ENCODE measurements around the gene ARHGAP19.
A peak's percentile ranks its signal among the peaks of the same experiment; 100 is the strongest.

Gene ARHGAP19

GRCh38 chr10:97292097-97292861 is at the start of gene ARHGAP19:
Gene ARHGAP19 (minus strand): TSS chr10:97292637. CDS start chr10:97292627, 10 bp downstream.
- Histone ChIP-seq H3K4me3 (ENCODE audit: low read length) (peak within 1 kb of the TSS; percentile 97), H3K36me3 (ENCODE audit: control insufficient read depth, insufficient read depth, low read length) (no peaks in the 10 kb centered on the region), H3K4me1 (ENCODE audit: control insufficient read depth, insufficient read depth, low read length) (no peaks in the 10 kb centered on the region), H3K27ac (ENCODE audit: low read depth, low read length) (peak within 1 kb of the TSS; percentile 88), H3K9ac (ENCODE audit: low read length) (peak within 1 kb of the TSS; percentile 94), H3K27me3 (ENCODE audit: control insufficient read depth, insufficient read depth, low read length) (no peaks in the 10 kb centered on the region)

- H3K4me1 ChIP-seq (ENCODE audit: control insufficient read depth, insufficient read depth, low read length): no peaks in the 10 kb centered on the region
- no peaks in the 10 kb centered on the region for H3K27me3 ChIP-seq (ENCODE audit: control insufficient read depth, insufficient read depth, low read length)
- H3K9ac ChIP-seq (ENCODE audit: low read length): no peak overlapping the region
- H3K4me3 ChIP-seq (ENCODE audit: low read length): no peak overlapping the region
- H3K36me3 ChIP-seq (ENCODE audit: control insufficient read depth, insufficient read depth, low read length): no peaks in the 10 kb centered on the region
- no peak overlapping the region for H3K27ac ChIP-seq (ENCODE audit: low read depth, low read length)
Observed at GRCh38 chr10:97341416-97341815, 49.0 kb upstream of the ARHGAP19 start.

GRCh38 chr10:97338041-97338440 is 45.6 kb upstream of the ARHGAP19 start:
- Histone ChIP-seq H3K9ac (ENCODE audit: low read length) (no peak overlapping the region), H3K4me1 (ENCODE audit: control insufficient read depth, insufficient read depth, low read length) (no peaks in the 10 kb centered on the region), H3K27ac (ENCODE audit: low read depth, low read length) (no peak overlapping the region), H3K4me3 (ENCODE audit: low read length) (no peak overlapping the region), H3K36me3 (ENCODE audit: control insufficient read depth, insufficient read depth, low read length) (no peaks in the 10 kb centered on the region), H3K27me3 (ENCODE audit: control insufficient read depth, insufficient read depth, low read length) (no peaks in the 10 kb centered on the region)

- Histone ChIP-seq H3K4me1 (ENCODE audit: control insufficient read depth, insufficient read depth, low read length) (no peaks in the 10 kb centered on the region), H3K27me3 (ENCODE audit: control insufficient read depth, insufficient read depth, low read length) (no peaks in the 10 kb centered on the region), H3K36me3 (ENCODE audit: control insufficient read depth, insufficient read depth, low read length) (no peaks in the 10 kb centered on the region), H3K4me3 (ENCODE audit: low read length) (no peak overlapping the region), H3K9ac (ENCODE audit: low read length) (no peak overlapping the region), H3K27ac (ENCODE audit: low read depth, low read length) (no peak overlapping the region)
Observed at GRCh38 chr10:97336942-97337831, 44.8 kb upstream of the ARHGAP19 start.

GRCh38 chr10:97336446-97336845 is 44.0 kb upstream of the ARHGAP19 start:
- H3K9ac ChIP-seq (ENCODE audit: low read length): no peak overlapping the region
- no peaks in the 10 kb centered on the region for H3K27me3 ChIP-seq (ENCODE audit: control insufficient read depth, insufficient read depth, low read length)
- no peak overlapping the region for H3K27ac ChIP-seq (ENCODE audit: low read depth, low read length)

GRCh38 chr10:97336006-97336405 is 43.6 kb upstream of the ARHGAP19 start:
- Histone ChIP-seq H3K4me3 (ENCODE audit: low read length) (no peak overlapping the region), H3K27me3 (ENCODE audit: control insufficient read depth, insufficient read depth, low read length) (no peaks in the 10 kb centered on the region), H3K27ac (ENCODE audit: low read depth, low read length) (no peak overlapping the region), H3K9ac (ENCODE audit: low read length) (no peak overlapping the region), H3K36me3 (ENCODE audit: control insufficient read depth, insufficient read depth, low read length) (no peaks in the 10 kb centered on the region), H3K4me1 (ENCODE audit: control insufficient read depth, insufficient read depth, low read length) (peaks cover 6% of the 10 kb centered on the region)

More at GRCh38 chr10:97336446-97336845, 44.0 kb upstream of the ARHGAP19 start:
- H3K36me3 ChIP-seq (ENCODE audit: control insufficient read depth, insufficient read depth, low read length): no peaks in the 10 kb centered on the region
- H3K4me3 ChIP-seq (ENCODE audit: low read length): no peak overlapping the region
- peaks cover 6% of the 10 kb centered on the region for H3K4me1 ChIP-seq (ENCODE audit: control insufficient read depth, insufficient read depth, low read length)

- no peaks in the 10 kb centered on the region for H3K36me3 ChIP-seq (ENCODE audit: control insufficient read depth, insufficient read depth, low read length)
- no peaks in the 10 kb centered on the region for H3K27me3 ChIP-seq (ENCODE audit: control insufficient read depth, insufficient read depth, low read length)
- H3K4me1 ChIP-seq (ENCODE audit: control insufficient read depth, insufficient read depth, low read length): peaks cover 6% of the 10 kb centered on the region
- peak overlapping the region; percentile 71 for H3K4me3 ChIP-seq (ENCODE audit: low read length)
- H3K27ac ChIP-seq (ENCODE audit: low read depth, low read length): no peak overlapping the region
- H3K9ac ChIP-seq (ENCODE audit: low read length): no peak overlapping the region
Observed at GRCh38 chr10:97335188-97335619, 42.8 kb upstream of the ARHGAP19 start.

- Histone ChIP-seq H3K36me3 (ENCODE audit: control insufficient read depth, insufficient read depth, low read length) (no peaks in the 10 kb centered on the region), H3K4me1 (ENCODE audit: control insufficient read depth, insufficient read depth, low read length) (peaks cover 6% of the 10 kb centered on the region), H3K9ac (ENCODE audit: low read length) (peak within 1 kb of the TSS; percentile 81), H3K27ac (ENCODE audit: low read depth, low read length) (peak within 1 kb of the TSS; percentile 95), H3K4me3 (ENCODE audit: low read length) (peak within 1 kb of the TSS; percentile 89), H3K27me3 (ENCODE audit: control insufficient read depth, insufficient read depth, low read length) (no peaks in the 10 kb centered on the region)
Observed at GRCh38 chr10:97334370-97335175, 42.1 kb upstream of the ARHGAP19 start, which contains the start of gene FRAT2. Gene FRAT2 (minus strand): TSS chr10:97334729. CDS start chr10:97334572, 157 bp downstream.

GRCh38 chr10:97333601-97334369 is 41.3 kb upstream of the ARHGAP19 start:
- H3K9ac ChIP-seq (ENCODE audit: low read length): peak overlapping the region; percentile 28
- H3K27ac ChIP-seq (ENCODE audit: low read depth, low read length): peak overlapping the region; percentile 95
- H3K27me3 ChIP-seq (ENCODE audit: control insufficient read depth, insufficient read depth, low read length): no peaks in the 10 kb centered on the region
- H3K36me3 ChIP-seq (ENCODE audit: control insufficient read depth, insufficient read depth, low read length): peaks cover 5% of the 10 kb centered on the region
- peak overlapping the region; percentile 89 for H3K4me3 ChIP-seq (ENCODE audit: low read length)
- H3K4me1 ChIP-seq (ENCODE audit: control insufficient read depth, insufficient read depth, low read length): peaks cover 6% of the 10 kb centered on the region

- Histone ChIP-seq H3K9ac (ENCODE audit: low read length) (peak overlapping the region; percentile 28), H3K27ac (ENCODE audit: low read depth, low read length) (peak overlapping the region; percentile 95), H3K4me3 (ENCODE audit: low read length) (peak overlapping the region; percentile 89), H3K27me3 (ENCODE audit: control insufficient read depth, insufficient read depth, low read length) (no peaks in the 10 kb centered on the region), H3K36me3 (ENCODE audit: control insufficient read depth, insufficient read depth, low read length) (peaks cover 10% of the 10 kb centered on the region), H3K4me1 (ENCODE audit: control insufficient read depth, insufficient read depth, low read length) (peaks cover 6% of the 10 kb centered on the region)
Observed at GRCh38 chr10:97333351-97333600, 40.8 kb upstream of the ARHGAP19 start.

- Histone ChIP-seq H3K4me1 (ENCODE audit: control insufficient read depth, insufficient read depth, low read length) (peaks cover 6% of the 10 kb centered on the region), H3K4me3 (ENCODE audit: low read length) (peak overlapping the region; percentile 89), H3K27me3 (ENCODE audit: control insufficient read depth, insufficient read depth, low read length) (no peaks in the 10 kb centered on the region), H3K36me3 (ENCODE audit: control insufficient read depth, insufficient read depth, low read length) (peaks cover 10% of the 10 kb centered on the region), H3K27ac (ENCODE audit: low read depth, low read length) (peak overlapping the region; percentile 95), H3K9ac (ENCODE audit: low read length) (peak overlapping the region; percentile 28)
Observed at GRCh38 chr10:97332591-97333350, 40.3 kb upstream of the ARHGAP19 start.

All from rectal smooth muscle tissue (tissue), 1 donor.